Endothelial cell of umbilical vein (primary cell): ENCODE data around the gene SLC26A2. TPM values are rescaled to one million over a fixed set of nuclear protein-coding genes. Genes with fewer than 3 reads are reported as not detected.

Source experiments
- BruUV-seq: library from RNA; stranded (reverse); fragments of 400-500 nt; replicated peaks from 2 replicates; lab custom pipeline; 2021; lab: Mats Ljungman, UMichigan
- CTCF ChIA-PET: fragments of 300-600, 350-600 bp; sonication (Branson Sonifier 250); formaldehyde crosslinking; loops from one replicate; lab custom pipeline; 2021; ENCODE audit warnings: antibody characterized with exemption, inconsistent platforms; lab: Charles Lee
- POLR2A ChIA-PET: fragments of 300-600, 350-600 bp; sonication (Branson Sonifier 250); formaldehyde crosslinking; loops from one replicate; lab custom pipeline; 2021; ENCODE audit warnings: antibody characterized with exemption, inconsistent platforms; lab: Charles Lee
- DNase-seq: peaks from one replicate; pipeline ENCODE4 v3.0.0-alpha.2; 2011; ENCODE audit warnings: low read depth, low spot score
- FAIRE-seq: peaks from 2 replicates; lab custom pipeline; 2011; peaks lifted over from hg19 to GRCh38; lab: Jason Lieb, UNC
- H2AFZ ChIP-seq: 2 replicates; pipeline ENCODE4 v1.6.0; 2012; ENCODE audit warnings: low read depth, low read length, control low read depth, inconsistent platforms
- H3K27ac ChIP-seq: 2 replicates; pipeline ENCODE4 v1.5.1; 2011; ENCODE audit warnings: low read depth, mild to moderate bottlenecking, control low read depth, low read length, moderate library complexity; ENCODE audit not compliant: insufficient read depth
- H3K27me3 ChIP-seq, 2 experiments: 2 replicates each; pipeline versions ENCODE4 v1.6.0 to v1.6.1; 2011; ENCODE audit warnings: low read length in 2 of 2, mixed read lengths in 1 of 2; ENCODE audit not compliant: control insufficient read depth in 2 of 2, insufficient read depth in 2 of 2
- H3K36me3 ChIP-seq, 2 experiments: 2 replicates in 1 of 2; 3 replicates in 1 of 2; pipeline ENCODE4 v1.5.1; 2011; ENCODE audit warnings: low read length in 2 of 2, mild to moderate bottlenecking in 1 of 2, moderate library complexity in 1 of 2; ENCODE audit not compliant: control insufficient read depth in 2 of 2, insufficient read depth in 2 of 2; ENCODE audit errors: extremely low read depth in 1 of 2
- H3K4me1 ChIP-seq: 3 replicates; pipeline ENCODE4 v1.5.1; 2011; ENCODE audit warnings: mild to moderate bottlenecking, low read length; ENCODE audit not compliant: control insufficient read depth, insufficient read depth; ENCODE audit errors: extremely low read depth
- H3K4me2 ChIP-seq: 2 replicates; pipeline ENCODE4 v1.6.1; 2011; ENCODE audit warnings: low read length, control low read depth, mixed read lengths; ENCODE audit not compliant: insufficient read depth
- H3K4me3 ChIP-seq, 3 experiments: fragments of 200-600 bp in 1 of 3; sonication (generic), shearing (Covaris generic) in 1 of 3; replicated peaks in 1 of 3; 2 replicates each; pipeline ENCODE4 v1.5.1; 2011 to 2016; ENCODE audit warnings: control low read depth in 3 of 3, low read length in 3 of 3, mild to moderate bottlenecking in 2 of 3, inconsistent platforms in 1 of 3, low read depth in 1 of 3, moderate library complexity in 1 of 3; ENCODE audit not compliant: insufficient read depth in 1 of 3
- H3K79me2 ChIP-seq: 2 replicates; pipeline ENCODE4 v1.6.0; 2012; ENCODE audit warnings: low read length, inconsistent platforms; ENCODE audit not compliant: control insufficient read depth, insufficient read depth
- H3K9ac ChIP-seq: replicated peaks from 2 replicates; pipeline ENCODE3; 2011; ENCODE audit warnings: low read length, control low read depth; ENCODE audit not compliant: insufficient read depth; ENCODE audit errors: extremely low read depth
- H3K9me1 ChIP-seq: replicated peaks from 3 replicates; pipeline ENCODE4 v1.6.0; 2011; ENCODE audit warnings: mild to moderate bottlenecking, low read length; ENCODE audit not compliant: control insufficient read depth, insufficient read depth; ENCODE audit errors: extremely low read depth
- H3K9me3 ChIP-seq: replicated peaks from 2 replicates; pipeline ENCODE4 v1.5.1; 2012; ENCODE audit warnings: low read length, inconsistent platforms; ENCODE audit not compliant: control insufficient read depth, insufficient read depth
- H4K20me1 ChIP-seq: replicated peaks from 2 replicates; pipeline ENCODE3; 2011; ENCODE audit warnings: mild to moderate bottlenecking, low read length; ENCODE audit not compliant: control insufficient read depth, insufficient read depth; ENCODE audit errors: extremely low read depth
- CTCF ChIP-seq, 2 donors: IDR thresholded peaks; 1 replicate in 1 of 2; 2 replicates in 1 of 2; pipeline ENCODE4 v1.5.1; 2011; ENCODE audit warnings: low read length in 2 of 2, mild to moderate bottlenecking in 2 of 2, moderate library complexity in 2 of 2, control low read depth in 1 of 2, inconsistent platforms in 1 of 2, low read depth in 1 of 2; ENCODE audit not compliant: insufficient read depth in 1 of 2; ENCODE audit errors: extremely low read depth in 1 of 2
- EZH2 ChIP-seq: IDR thresholded peaks from 2 replicates; pipeline ENCODE4 v1.6.1; 2012; ENCODE audit warnings: borderline replicate concordance, low read depth, mild to moderate bottlenecking, moderate library complexity, low read length, inconsistent platforms; ENCODE audit not compliant: severe bottlenecking
- FOS ChIP-seq: IDR thresholded peaks from 2 replicates; pipeline ENCODE4 v1.6.1; 2011; ENCODE audit warnings: mild to moderate bottlenecking, low read length, moderate library complexity, borderline replicate concordance; ENCODE audit not compliant: insufficient read depth
- GATA2 ChIP-seq: IDR thresholded peaks from 2 replicates; pipeline ENCODE4 v1.7.0; 2011; ENCODE audit warnings: low read depth, mild to moderate bottlenecking, moderate library complexity, mixed read lengths, low read length; ENCODE audit not compliant: insufficient read length, insufficient read depth
- JUN ChIP-seq: IDR thresholded peaks from 2 replicates; pipeline ENCODE4 v1.6.1; 2011; ENCODE audit warnings: borderline replicate concordance, low read depth; ENCODE audit not compliant: insufficient read length, insufficient read depth
- MAX ChIP-seq: IDR thresholded peaks from 2 replicates; pipeline ENCODE4 v1.6.1; 2011; ENCODE audit not compliant: insufficient read depth, insufficient read length
- MYC ChIP-seq: IDR thresholded peaks from one replicate; pipeline ENCODE4 v1.6.1; 2011; ENCODE audit warnings: mild to moderate bottlenecking, low read depth, low read length
- POLR2A ChIP-seq: IDR thresholded peaks from 2 replicates; pipeline ENCODE4 v1.6.1; 2012; ENCODE audit warnings: low read depth, mild to moderate bottlenecking, control low read depth, low read length
- POLR2AphosphoS5 ChIP-seq: IDR thresholded peaks from 2 replicates; pipeline ENCODE4 v1.6.1; 2012; ENCODE audit warnings: low read depth, mild to moderate bottlenecking, control low read depth, low read length, moderate library complexity; ENCODE audit not compliant: insufficient read depth
- dilution Hi-C: fragments of 300-500 bp; cut with MboI; formaldehyde crosslinking; loops from one replicate; pipeline ENCODE4 v1.15.0; 2019; ENCODE audit warnings: low sequenced_read_pairs; ENCODE audit not compliant: extremely low pct_ligation_motif_present
- intact Hi-C: fragments of 100-400 bp; cut with micrococcal nuclease; formaldehyde crosslinking; loops from one replicate; pipeline ENCODE4 v1.10.0; 2022
- polyA plus RNA-seq, 4 experiments: library from polyadenylated mRNA; depleted of rRNA in 3 of 4; stranded (reverse) in 3 of 4; unstranded in 1 of 4; fragments of >200 nt; gene quantifications; 2 replicates each; pipeline versions ENCODE4 v1.2.1 to v1.2.3, GENCODE V29; 2011 to 2012; ENCODE audit warnings: missing spikeins in 1 of 4
- total RNA-seq: library from RNA; stranded (reverse); gene quantifications from 2 replicates; pipeline ENCODE4 v1.2.3, GENCODE V29; 2021

SLC26A2 gene
- total and polyA plus RNA-seq, 2 donors (not counting 3 experiments of a cell fraction or from before 2014, with no cell fraction given), result 5.9 to 16.8 TPM

GRCh38 chr5:150009671-150010387, 49.3 kb downstream of the SLC26A2 start:
- Histone ChIP-seq H2AFZ (no peak overlapping the region), H3K79me2 (peaks cover 15% of the 10 kb centered on the region), H3K4me1 (no peaks in the 10 kb centered on the region), H4K20me1 (peaks cover 2% of the 10 kb centered on the region), H3K9me3 (no peaks in the 10 kb centered on the region), H3K27ac (no peak overlapping the region), H3K27me3 (no peaks in the 10 kb centered on the region), H3K4me3 (no peak overlapping the region), H3K9me1 (no peaks in the 10 kb centered on the region), H3K36me3 (peaks cover 18 to 30% of the 10 kb centered on the region in 2 experiments), H3K4me2 (no peak overlapping the region), H3K9ac (no peak overlapping the region)
- dilution Hi-C loops (no loop called here), intact Hi-C loops (no loop called here)
- POLR2A ChIA-PET, result no interaction called here
- BruUV-seq, result no TSS peak
- DNase-seq, result no peak
- TF ChIP-seq POLR2A (no peak), EZH2 (no peak), CTCF (IDR thresholded peaks at IDR 0.05; ENCODE audit: extremely low read depth in 1 of 2, insufficient read depth in 1 of 2, low read depth in 1 of 2, low read length in 2 of 2) (no peak)
- FAIRE-seq, result no peak
- CTCF ChIA-PET, result no interaction called here

- no peaks in the 10 kb centered on the region for H3K9me1 ChIP-seq
- H3K27me3 ChIP-seq, result no peaks in the 10 kb centered on the region
- dilution Hi-C loops, result no loop called here
- no peaks in the 10 kb centered on the region for H4K20me1 ChIP-seq
- H3K36me3 ChIP-seq, result peaks cover 23 to 32% of the 10 kb centered on the region in 2 experiments
- ChIA-PET POLR2A (no interaction called here), CTCF (no interaction called here)
- TF ChIP-seq MYC (no peak), FOS (no peak), GATA2 (no peak), CTCF (IDR thresholded peaks at IDR 0.05; ENCODE audit: extremely low read depth in 1 of 2, insufficient read depth in 1 of 2, low read depth in 1 of 2, low read length in 2 of 2) (no peak), JUN (no peak), POLR2AphosphoS5 (no peak), EZH2 (no peak), POLR2A (no peak), MAX (no peak)
- DNase-seq, result no peak
- peaks cover 5% of the 10 kb centered on the region for H3K79me2 ChIP-seq
- FAIRE-seq, result no peak
- no peak overlapping the region for H3K27ac ChIP-seq
- H3K4me1 ChIP-seq, result peaks cover 17% of the 10 kb centered on the region
- H3K4me2 ChIP-seq, result no peak overlapping the region
- H3K4me3 ChIP-seq, result no peak overlapping the region
- H3K9ac ChIP-seq, result no peak overlapping the region
- intact Hi-C loops, result no loop called here
- no peaks in the 10 kb centered on the region for H3K9me3 ChIP-seq
- no peak overlapping the region for H2AFZ ChIP-seq
- no TSS peak for BruUV-seq
Observed at GRCh38 chr5:150013931-150014330, 53.4 kb downstream of the SLC26A2 start.
